Effector memory CD8-positive, alpha-beta T cell (primary cell): ENCODE measurements around the gene BUD13.

Source experiments
- ATAC-seq: fragments of 150-1000 bp; cut with Tn5 transposase; replicated peaks from 2 replicates; pipeline ENCODE4 v1.10.0; 2021; ENCODE audit warnings: mild to moderate bottlenecking, moderate library complexity
- DNase-seq, 3 experiments: peaks; one replicate each; pipeline ENCODE4 v3.0.0; 2021
- H3K27ac Mint-ChIP-seq, 2 donors: one replicate each; pipeline ENCODE4 v1.8.0; 2022; ENCODE audit warnings: mild to moderate bottlenecking in 2 of 2, mixed read lengths in 2 of 2, moderate library complexity in 2 of 2
- H3K27me3 Mint-ChIP-seq, 2 donors: one replicate each; pipeline ENCODE4 v1.8.0; 2022; ENCODE audit warnings: mixed read lengths in 2 of 2
- H3K36me3 Mint-ChIP-seq: one replicate; pipeline ENCODE4 v1.8.0; 2022; ENCODE audit warnings: mild to moderate bottlenecking, moderate library complexity, mixed read lengths; ENCODE audit not compliant: insufficient read depth
- H3K4me1 Mint-ChIP-seq, 2 donors: one replicate each; pipeline ENCODE4 v1.8.0; 2022; ENCODE audit warnings: low read depth in 2 of 2, mixed read lengths in 2 of 2
- H3K4me3 Mint-ChIP-seq, 2 donors: one replicate each; pipeline ENCODE4 v1.8.0; 2022; ENCODE audit warnings: mild to moderate bottlenecking in 2 of 2, mixed read lengths in 2 of 2, moderate library complexity in 2 of 2
- H3K9me3 Mint-ChIP-seq, 2 donors: one replicate each; pipeline ENCODE4 v1.8.0; 2022; ENCODE audit warnings: mixed read lengths in 2 of 2

Gene BUD13

GRCh38 chr11:116790167-116791001 is 17.6 kb upstream of the BUD13 start:
- Mint-ChIP-seq H3K27ac (no peak overlapping the region), H3K27me3 (peaks cover 0 to 6% of the 10 kb centered on the region in 2 donors), H3K4me1 (peaks cover 30 to 31% of the 10 kb centered on the region in 2 donors), H3K9me3 (no peaks in the 10 kb centered on the region), H3K4me3 (peak overlapping the region; percentile 8 to 39), H3K36me3 (peaks cover 32% of the 10 kb centered on the region)
- DNase-seq, result no peak
- ATAC-seq, result no peak

GRCh38 chr11:116788975-116789374 is 16.2 kb upstream of the BUD13 start:
- DNase-seq, result no peak
- peaks cover 30 to 35% of the 10 kb centered on the region in 2 donors for H3K4me1 Mint-ChIP-seq
- H3K4me3 Mint-ChIP-seq, result peak overlapping the region; percentile 95 to 97
- peaks cover 0 to 6% of the 10 kb centered on the region in 2 donors for H3K27me3 Mint-ChIP-seq
- H3K9me3 Mint-ChIP-seq, result no peaks in the 10 kb centered on the region
- peak overlapping the region in 1 of 2 donors; percentile 99 for H3K27ac Mint-ChIP-seq
- peaks cover 46% of the 10 kb centered on the region for H3K36me3 Mint-ChIP-seq
- no peak for ATAC-seq

DNA sequence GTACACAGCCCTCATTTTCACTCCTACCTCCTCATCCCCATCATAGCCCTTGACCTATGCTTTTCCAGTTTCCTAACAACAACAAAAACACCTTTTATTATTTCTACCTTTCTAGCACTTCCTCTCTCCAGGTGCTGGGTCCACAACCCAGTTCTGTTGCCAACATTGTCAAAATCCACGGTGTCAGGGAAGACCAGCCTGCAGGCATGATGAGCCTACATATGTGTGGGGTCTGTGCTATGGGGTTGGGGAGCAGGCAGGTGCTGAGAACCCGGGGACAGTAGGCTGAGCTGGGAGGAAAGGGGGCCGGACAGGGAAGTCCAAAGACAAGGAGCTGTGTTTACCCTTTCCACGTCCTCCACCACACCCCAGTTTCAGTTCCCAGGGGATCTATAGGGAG is 15.7 kb upstream of the BUD13 start:
- peak overlapping the region; percentile 95 to 97 for H3K4me3 Mint-ChIP-seq
- H3K9me3 Mint-ChIP-seq, result no peaks in the 10 kb centered on the region
- H3K27me3 Mint-ChIP-seq, result peaks cover 0 to 6% of the 10 kb centered on the region in 2 donors
- ATAC-seq, result no peak
- H3K4me1 Mint-ChIP-seq, result peaks cover 30 to 35% of the 10 kb centered on the region in 2 donors
- peak overlapping the region; percentile 99 for H3K27ac Mint-ChIP-seq
- no peak for DNase-seq
- peaks cover 49% of the 10 kb centered on the region for H3K36me3 Mint-ChIP-seq

GRCh38 chr11:116787786-116788486 is 15.1 kb upstream of the BUD13 start, which contains the start of gene ZPR1:
Gene ZPR1 (minus strand): TSS chr11:116788023. CDS start chr11:116787990, 33 bp downstream.
- H3K27me3 Mint-ChIP-seq, result peaks cover 0 to 6% of the 10 kb centered on the region in 2 donors
- H3K4me1 Mint-ChIP-seq, result peaks cover 36 to 40% of the 10 kb centered on the region in 2 donors
- peak within 1 kb of the TSS; percentile 99 for H3K27ac Mint-ChIP-seq
- no peaks in the 10 kb centered on the region for H3K9me3 Mint-ChIP-seq
- peak within 1 kb of the TSS; percentile 95 to 97 for H3K4me3 Mint-ChIP-seq
- ATAC-seq, result peak; percentile 91
- DNase-seq, result peak; percentile 81 to 87 (median 82)
- H3K36me3 Mint-ChIP-seq, result peaks cover 55% of the 10 kb centered on the region

GRCh38 chr11:116787436-116787785 is 14.6 kb upstream of the BUD13 start:
- Mint-ChIP-seq H3K4me3 (peak overlapping the region; percentile 95 to 97), H3K27ac (peak overlapping the region; percentile 99), H3K9me3 (no peaks in the 10 kb centered on the region), H3K4me1 (peaks cover 41 to 44% of the 10 kb centered on the region in 2 donors), H3K27me3 (peaks cover 0 to 6% of the 10 kb centered on the region in 2 donors), H3K36me3 (peaks cover 60% of the 10 kb centered on the region)
- ATAC-seq (no peak), DNase-seq (no peak)

- peaks cover 65% of the 10 kb centered on the region for H3K36me3 Mint-ChIP-seq
- ATAC-seq, result no peak
- peak overlapping the region; percentile 99 for H3K27ac Mint-ChIP-seq
- DNase-seq, result no peak
- no peaks in the 10 kb centered on the region for H3K9me3 Mint-ChIP-seq
- peak overlapping the region; percentile 95 to 97 for H3K4me3 Mint-ChIP-seq
- peaks cover 0 to 6% of the 10 kb centered on the region in 2 donors for H3K27me3 Mint-ChIP-seq
- H3K4me1 Mint-ChIP-seq, result peaks cover 41 to 44% of the 10 kb centered on the region in 2 donors
These were observed 14.2 kb upstream of the BUD13 start for GRCh38 chr11:116786966-116787365.

- Mint-ChIP-seq H3K36me3 (peaks cover 71% of the 10 kb centered on the region), H3K4me1 (peaks cover 41 to 43% of the 10 kb centered on the region in 2 donors), H3K4me3 (peak overlapping the region; percentile 95 to 97), H3K27me3 (peaks cover 0 to 6% of the 10 kb centered on the region in 2 donors), H3K27ac (peak overlapping the region; percentile 99), H3K9me3 (no peaks in the 10 kb centered on the region)
- ATAC-seq (no peak), DNase-seq (no peak)
These were observed 13.5 kb upstream of the BUD13 start for GRCh38 chr11:116786326-116786725.

GRCh38 chr11:116782728-116783127 is 9.9 kb upstream of the BUD13 start:
- Mint-ChIP-seq H3K4me1 (peaks cover 23 to 24% of the 10 kb centered on the region in 2 donors), H3K36me3 (peaks cover 85% of the 10 kb centered on the region), H3K9me3 (no peaks in the 10 kb centered on the region), H3K27me3 (no peaks in the 10 kb centered on the region), H3K27ac (peak overlapping the region in 1 of 2 donors; percentile 68), H3K4me3 (no peak overlapping the region)
- ATAC-seq (peak; percentile 43), DNase-seq (no peak)

DNA sequence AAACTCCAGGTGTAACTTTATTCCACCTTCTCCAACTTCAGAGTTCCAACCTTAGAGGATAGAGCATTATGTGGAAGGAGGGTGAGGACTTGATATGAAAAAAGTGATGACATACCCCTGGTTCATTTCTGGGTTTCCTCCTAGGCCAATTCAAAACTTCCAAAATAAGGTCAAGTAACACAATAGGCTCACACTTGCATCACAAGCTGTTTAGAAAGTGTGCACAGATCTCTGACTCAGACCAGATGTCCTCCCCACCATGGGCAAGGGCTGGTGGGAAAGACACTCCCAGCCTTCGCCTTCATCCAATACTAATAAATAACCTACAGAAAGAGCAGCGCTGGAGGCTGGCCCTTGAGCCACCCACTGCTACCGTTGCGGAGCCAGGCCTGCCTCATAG is 5.8 kb upstream of the BUD13 start:
- Mint-ChIP-seq H3K9me3 (no peaks in the 10 kb centered on the region), H3K36me3 (peaks cover 77% of the 10 kb centered on the region), H3K27ac (peak overlapping the region in 1 of 2 donors; percentile 58), H3K27me3 (no peaks in the 10 kb centered on the region), H3K4me1 (peaks cover 11 to 19% of the 10 kb centered on the region in 2 donors), H3K4me3 (no peak overlapping the region)
- DNase-seq, result no peak
- ATAC-seq, result no peak

DNA sequence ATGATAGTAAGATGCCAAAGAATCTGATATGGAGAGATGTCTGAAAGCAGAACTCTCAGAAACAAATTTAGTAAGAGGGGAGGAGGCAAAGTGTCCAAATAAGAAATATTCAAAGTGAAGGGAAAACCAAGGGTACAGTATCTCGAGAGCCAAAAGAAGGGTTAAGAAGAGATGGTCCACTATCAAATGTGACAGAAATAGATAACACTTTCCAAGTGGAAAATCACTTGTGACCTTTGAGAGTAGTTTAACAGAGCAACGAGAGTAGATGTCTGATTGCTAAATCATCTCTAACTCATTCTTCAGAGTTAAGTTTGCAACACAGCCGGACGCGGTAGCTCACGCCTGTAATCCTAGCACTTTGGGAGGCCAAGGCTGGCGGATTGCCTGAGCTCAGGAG is 4.3 kb upstream of the BUD13 start:
- Mint-ChIP-seq H3K36me3 (peaks cover 77% of the 10 kb centered on the region), H3K4me3 (no peak overlapping the region), H3K4me1 (peaks cover 8 to 18% of the 10 kb centered on the region in 2 donors), H3K27ac (peak overlapping the region in 1 of 2 donors; percentile 20), H3K27me3 (no peaks in the 10 kb centered on the region), H3K9me3 (no peaks in the 10 kb centered on the region)
- DNase-seq (no peak), ATAC-seq (no peak)

DNA sequence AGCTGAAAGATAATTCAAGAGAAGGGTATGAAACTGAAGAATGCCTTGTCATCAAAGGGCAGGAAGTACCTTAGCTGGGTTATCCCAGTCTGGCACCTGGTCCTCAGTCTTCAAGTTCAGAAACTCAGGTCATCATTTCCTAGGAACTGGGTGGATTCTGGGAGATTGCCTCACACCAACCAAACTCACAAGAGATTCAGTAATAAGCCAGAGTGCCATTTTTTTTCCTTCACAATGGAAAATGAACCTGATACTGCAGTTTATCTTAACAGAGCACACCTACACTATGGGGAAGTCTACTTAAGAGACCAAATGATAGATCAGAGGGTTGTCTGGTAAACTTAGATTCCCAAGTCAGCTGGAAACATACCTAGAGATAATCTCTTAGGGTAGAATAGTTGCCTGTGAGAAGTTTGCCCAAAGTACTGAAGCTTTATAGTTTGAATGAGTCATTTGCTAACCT is 3.8 kb upstream of the BUD13 start:
- Mint-ChIP-seq H3K27ac (no peak overlapping the region), H3K4me1 (peaks cover 11 to 22% of the 10 kb centered on the region in 2 donors), H3K9me3 (no peaks in the 10 kb centered on the region), H3K4me3 (no peak overlapping the region), H3K27me3 (no peaks in the 10 kb centered on the region), H3K36me3 (peaks cover 72% of the 10 kb centered on the region)
- no peak for ATAC-seq
- DNase-seq, result no peak

- ATAC-seq, result no peak
These were observed 3.2 kb upstream of the BUD13 start for GRCh38 chr11:116775975-116776374.

GRCh38 chr11:116774661-116775060 is 1.9 kb upstream of the BUD13 start:
- ATAC-seq (no peak), DNase-seq (no peak)
- H3K27ac Mint-ChIP-seq, result peak overlapping the region in 1 of 2 donors; percentile 71
- H3K27me3 Mint-ChIP-seq, result no peaks in the 10 kb centered on the region
- no peaks in the 10 kb centered on the region for H3K9me3 Mint-ChIP-seq
- H3K36me3 Mint-ChIP-seq, result peaks cover 64% of the 10 kb centered on the region
- H3K4me3 Mint-ChIP-seq, result peak overlapping the region in 1 of 2 donors; percentile 48
- peaks cover 14 to 26% of the 10 kb centered on the region in 2 donors for H3K4me1 Mint-ChIP-seq

More at GRCh38 chr11:116775975-116776374, 3.2 kb upstream of the BUD13 start:
- Mint-ChIP-seq H3K4me1 (peaks cover 12 to 20% of the 10 kb centered on the region in 2 donors), H3K4me3 (no peak overlapping the region), H3K9me3 (no peaks in the 10 kb centered on the region), H3K27me3 (no peaks in the 10 kb centered on the region), H3K27ac (no peak overlapping the region), H3K36me3 (peaks cover 66% of the 10 kb centered on the region)
- no peak for DNase-seq
